K562 (cell line): Measurements from ENCODE around the gene ARID4B. TPM values are rescaled to one million over a fixed set of nuclear protein-coding genes. Genes with fewer than 3 reads are reported as not detected.

Source experiments
- ATAC-seq: fragments of 200-7000 bp; cut with Tn5 transposase; 3 replicates; pipeline ENCODE4 v1.9.1; 2020; ENCODE audit warnings: moderate library complexity
- BruUV-seq: library from RNA; stranded (reverse); fragments of 400-500 nt; replicated peaks from 2 replicates; lab custom pipeline; 2021; lab: Mats Ljungman, UMichigan
- CTCF ChIA-PET: fragments of 300-600 bp; formaldehyde crosslinking; extraction: SDS; loops from one replicate; lab custom pipeline; 2021; ENCODE audit warnings: low intra/inter-chr PET ratio; lab: Yijun Ruan, JAX
- POLR2A ChIA-PET: fragments of 300-600, 350-650 bp; sonication (Branson Sonifier 250); formaldehyde crosslinking; extraction: SDS; loops from one replicate; lab custom pipeline; 2021; ENCODE audit warnings: antibody characterized with exemption, inconsistent platforms; lab: Yijun Ruan, JAX
- DNase-seq, 4 experiments: peaks; one replicate each; pipeline versions ENCODE4 v3.0.0 to v3.0.0-alpha.2; 2011 to 2018; ENCODE audit warnings: low spot score in 3 of 4, mixed read lengths in 3 of 4; ENCODE audit errors: extremely low read depth in 1 of 4
- FAIRE-seq: peaks from 2 replicates; lab custom pipeline; 2011; peaks lifted over from hg19 to GRCh38; lab: Jason Lieb, UNC
- H2AFZ ChIP-seq: 2 replicates; pipeline ENCODE4 v1.6.0; 2011; ENCODE audit warnings: low read depth, low read length, control low read depth, inconsistent platforms
- H3K27ac ChIP-seq: fragments of 200-600 bp; 3 replicates; pipeline ENCODE4 v1.8.0; 2011; ENCODE audit warnings: low read depth, mild to moderate bottlenecking, control low read depth, inconsistent platforms, low read length, moderate library complexity, mixed read lengths; ENCODE audit errors: extremely low read depth
- H3K27me3 ChIP-seq, 2 experiments: fragments of 300-600 bp in 1 of 2; 2 replicates in 1 of 2; 3 replicates in 1 of 2; pipeline versions ENCODE4 v1.6.0 to v1.8.0; 2011; ENCODE audit warnings: inconsistent platforms in 2 of 2, low read length in 2 of 2, mild to moderate bottlenecking in 1 of 2, mixed read lengths in 1 of 2, moderate library complexity in 1 of 2; ENCODE audit not compliant: control insufficient read depth in 2 of 2, insufficient read depth in 2 of 2
- H3K36me3 ChIP-seq: fragments of 300-600 bp; 3 replicates; pipeline ENCODE4 v1.8.0; 2011; ENCODE audit warnings: mild to moderate bottlenecking, low read length, inconsistent platforms; ENCODE audit not compliant: control insufficient read depth, insufficient read depth
- H3K4me1 ChIP-seq, 2 experiments: fragments of 200-600 bp in 1 of 2; replicated peaks in 1 of 2; 2 replicates in 1 of 2; 3 replicates in 1 of 2; pipeline versions ENCODE4 v1.5.1 to v1.8.0; 2011; ENCODE audit warnings: inconsistent platforms in 2 of 2, low read length in 2 of 2, mild to moderate bottlenecking in 1 of 2, mixed read lengths in 1 of 2, moderate library complexity in 1 of 2; ENCODE audit not compliant: control insufficient read depth in 2 of 2, insufficient read depth in 2 of 2
- H3K4me2 ChIP-seq: 2 replicates; pipeline ENCODE4 v1.6.1; 2011; ENCODE audit warnings: low read length, control low read depth, inconsistent platforms, mixed read lengths; ENCODE audit not compliant: insufficient read depth
- H3K4me3 ChIP-seq: fragments of 200-600 bp; sonication (generic), shearing (Covaris generic); 2 replicates; pipeline ENCODE4 v1.5.1; 2016; ENCODE audit warnings: control low read depth, inconsistent platforms
- H3K79me2 ChIP-seq: fragments of 200-600 bp; 3 replicates; pipeline ENCODE4 v1.8.0; 2011; ENCODE audit warnings: low read length, inconsistent platforms; ENCODE audit not compliant: control insufficient read depth, insufficient read depth
- H3K9ac ChIP-seq, 2 experiments: 2 replicates each; pipeline versions ENCODE4 v1.6.0 to v1.6.1; 2011; ENCODE audit warnings: low read depth in 2 of 2, low read length in 2 of 2, control low read depth in 1 of 2, inconsistent platforms in 1 of 2, mild to moderate bottlenecking in 1 of 2, mixed read lengths in 1 of 2; ENCODE audit not compliant: insufficient read depth in 1 of 2
- H3K9me1 ChIP-seq: one replicate; pipeline ENCODE4 v1.6.0; 2011; ENCODE audit warnings: inconsistent platforms, mild to moderate bottlenecking, low read length, moderate library complexity; ENCODE audit not compliant: control insufficient read depth, insufficient read depth
- H3K9me3 ChIP-seq: replicated peaks from 2 replicates; pipeline ENCODE4 v1.5.1; 2011; ENCODE audit warnings: low read depth, low read length, inconsistent platforms; ENCODE audit not compliant: control insufficient read depth, insufficient read depth
- H4K20me1 ChIP-seq: replicated peaks from 2 replicates; pipeline ENCODE4 v1.6.1; 2011; ENCODE audit warnings: low read length, inconsistent platforms, mixed read lengths; ENCODE audit not compliant: control insufficient read depth, insufficient read depth
- DNMT1 ChIP-seq: fragments of 450-650 bp; IDR thresholded peaks from 2 replicates; pipeline ENCODE4 v1.6.1; 2016; ENCODE audit warnings: antibody characterized with exemption, mild to moderate bottlenecking
- POLR2AphosphoS2 ChIP-seq: IDR thresholded peaks from 2 replicates; pipeline ENCODE4 v1.6.1; 2012; ENCODE audit warnings: low read length, improper control_type of control experiment
- ZBTB26 ChIP-seq: fragments of 450-650 bp; formaldehyde crosslinking; IDR thresholded peaks from 2 replicates; pipeline ENCODE4 v1.4.0; 2022; ENCODE audit warnings: missing genetic modification characterization
- ZKSCAN3 ChIP-seq: fragments of 250-450 bp; sonication (Bioruptor Pico); IDR thresholded peaks from 2 replicates; pipeline ENCODE4 v1.4.0; 2020
- ZNF384 ChIP-seq: IDR thresholded peaks from 2 replicates; pipeline ENCODE4 v1.6.1; 2012; ENCODE audit warnings: low read depth, low read length, improper control_type of control experiment
- WGBS: fragments of 100-300 bp; shearing (Covaris generic); methylation state at CpG from one replicate; pipeline ENCODE4 v1.1.6; 2016; ENCODE audit warnings: low coverage, mixed read lengths; ENCODE audit not compliant: insufficient coverage; ENCODE audit errors: missing lambda C conversion rate; 5-methylcytosine and 5-hydroxymethylcytosine counted together
- in situ Hi-C: fragments of 300-500 bp; cut with MboI; formaldehyde crosslinking; loops from 4 replicates; pipeline ENCODE4 v1.15.0; 2018; ENCODE audit warnings: inconsistent platforms, mixed read lengths
- intact Hi-C: fragments of 100-400 bp; cut with micrococcal nuclease; formaldehyde crosslinking; loops from 2 replicates; pipeline ENCODE4 v1.14.2; 2022
- polyA plus RNA-seq, 8 experiments: library from polyadenylated mRNA; depleted of rRNA in 4 of 8; stranded (reverse) in 5 of 8; unstranded in 3 of 8; fragments of >200 nt; fragmentation: Nextera tagmentation in 2 of 8; fragmentation: Illumina TruSeq in 1 of 8; extraction: Ambion mirVana in 2 of 8; extraction: Trizol in 1 of 8; gene quantifications; 2 replicates each; pipeline versions ENCODE4 v1.2.1 to v1.2.3, GENCODE V29; 2011 to 2014; ENCODE audit warnings: inconsistent platforms in 1 of 8, missing spikeins in 1 of 8
- total RNA-seq, 7 experiments: library from RNA; depleted of rRNA in 6 of 7; stranded (reverse); fragments of >200 nt in 6 of 7; fragmentation: Illumina TruSeq in 2 of 7; extraction: Trizol in 2 of 7; gene quantifications; 2 replicates each; pipeline versions ENCODE4 v1.2.1 to v1.2.3, GENCODE V29; 2011 to 2021; ENCODE audit warnings: low replicate concordance in 1 of 7

Gene ARID4B
- total and polyA plus RNA-seq, 9 of the 15 experiments (the other 6 are each of a cell fraction or from before 2014, with no cell fraction given) = 8.4 to 38.9 (median 18.5) TPM

GRCh38 chr1:235187316-235187715 is 140.7 kb downstream of the ARID4B start:
- Histone ChIP-seq H3K4me1 (no peaks in the 10 kb centered on the region), H3K4me3 (no peak overlapping the region), H3K27ac (no peak overlapping the region), H3K9me1 (no peaks in the 10 kb centered on the region), H4K20me1 (no peaks in the 10 kb centered on the region), H3K9me3 (no peaks in the 10 kb centered on the region), H3K36me3 (peaks cover 38% of the 10 kb centered on the region), H3K9ac (no peak overlapping the region), H3K79me2 (no peaks in the 10 kb centered on the region), H2AFZ (no peak overlapping the region), H3K4me2 (no peak overlapping the region), H3K27me3 (no peaks in the 10 kb centered on the region)
- no peak for TF ChIP-seq POLR2AphosphoS2
- TF ChIP-seq ZNF384 = no peak
- no peak for TF ChIP-seq DNMT1
- no peak for TF ChIP-seq ZBTB26 (CRISPR knock-in tag)
- no peak for TF ChIP-seq ZKSCAN3 (CRISPR knock-in tag)
- BruUV-seq = no TSS peak
- intact Hi-C loops (no loop called here), in situ Hi-C loops (no loop called here)
- FAIRE-seq (no peak), ATAC-seq (no peak), DNase-seq (no peak)
- 97% methylated on average over 4 of the region's 4 CpGs for WGBS
- ChIA-PET POLR2A (interaction anchor here (0.6 kb wide), 1 partner anchor 37 kb away, joined by 4 read pairs; no protein-coding TSS in a partner anchor), CTCF (no interaction called here)
